ENCODE results near the gene SACS.

Gene SACS

DNA sequence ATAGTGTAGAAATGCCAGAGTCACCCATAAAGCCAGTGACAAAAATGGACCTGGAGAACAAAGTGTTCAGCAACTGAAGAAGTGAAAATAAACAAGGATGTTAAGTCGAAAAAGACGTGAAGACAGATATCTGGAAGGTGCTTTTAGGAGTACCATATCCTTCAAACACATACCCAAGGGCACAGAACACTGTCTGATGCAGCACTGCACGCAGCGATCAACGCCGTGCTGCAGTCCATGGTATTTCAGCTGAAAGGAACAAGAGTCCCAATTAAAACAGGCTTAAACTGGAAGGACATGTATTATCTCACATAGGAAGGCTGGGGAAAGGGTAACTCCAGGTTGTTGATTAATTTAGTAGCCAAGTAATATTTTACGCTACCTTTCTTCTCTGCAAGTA, 144.5 kb downstream of the SACS start:
- no peak for DNase-seq

DNA sequence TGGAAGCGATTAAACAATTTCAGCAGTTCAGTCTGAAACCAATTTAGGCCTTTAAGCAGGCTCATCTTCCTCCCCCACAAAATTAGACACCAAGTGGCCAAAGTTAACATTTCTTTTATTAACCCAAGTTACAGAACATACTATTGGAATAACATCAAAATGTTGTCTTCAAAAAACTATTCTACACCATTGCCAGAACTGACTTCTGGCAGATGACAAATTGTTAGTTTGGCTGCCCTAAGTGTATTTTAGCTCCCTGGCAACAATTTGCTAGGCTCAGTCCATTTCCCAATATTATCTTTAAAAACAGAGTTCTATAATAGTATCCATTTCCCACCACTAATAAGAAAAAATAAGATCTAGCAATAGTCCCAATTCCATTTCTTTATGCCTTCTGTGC, 144.9 kb downstream of the SACS start:
- no peak for DNase-seq

DNA sequence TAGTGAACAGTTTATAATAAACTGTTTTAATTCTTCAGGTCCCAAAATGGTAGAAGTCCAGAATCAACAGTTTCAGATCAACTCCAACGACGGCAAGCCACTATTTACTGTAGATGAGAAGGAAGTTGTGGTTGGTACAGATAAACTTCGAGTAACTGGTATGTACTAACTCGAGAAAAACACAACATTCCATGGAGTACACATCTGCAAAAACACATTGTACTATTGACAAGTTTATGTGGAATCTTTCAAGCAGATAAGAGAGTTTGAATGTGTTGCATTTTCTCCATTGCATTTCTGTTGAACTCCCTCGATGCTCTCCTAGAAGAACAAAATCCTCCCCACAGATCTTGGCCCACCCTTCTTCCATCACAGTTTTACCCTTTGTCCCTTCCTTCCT, 154.2 kb downstream of the SACS start:
- DNase-seq: no peak
